Kidney (tissue), 14 donors: ENCODE measurements around the gene LMO3. TPM values are rescaled to one million over a fixed set of nuclear protein-coding genes. Genes with fewer than 3 reads are reported as not detected.

Experiments used
- DNase-seq, 5 donors: peaks; one replicate each; pipeline ENCODE4 v3.0.0-alpha.2; 2013 to 2020
- FAIRE-seq: peaks from 2 replicates; lab custom pipeline; 2012; peaks lifted over from hg19 to GRCh38; lab: Jason Lieb, UNC
- H3K27ac ChIP-seq, 2 donors: one replicate each; pipeline ENCODE4 v1.7.0; 2013; ENCODE audit warnings: low read depth in 2 of 2, low read length in 2 of 2, inconsistent platforms in 1 of 2
- H3K27me3 ChIP-seq: one replicate; pipeline ENCODE4 v1.7.1; 2013; ENCODE audit warnings: low read length, inconsistent platforms; ENCODE audit not compliant: control insufficient read depth, insufficient read depth
- H3K36me3 ChIP-seq, 3 donors: one replicate each; pipeline versions ENCODE4 v1.7.0 to v1.7.1; 2013; ENCODE audit warnings: low read length in 3 of 3, control low read depth in 1 of 3, inconsistent platforms in 1 of 3; ENCODE audit not compliant: insufficient read depth in 3 of 3, control insufficient read depth in 2 of 3
- H3K4me1 ChIP-seq, 3 donors: one replicate each; pipeline versions ENCODE4 v1.7.0 to v1.7.1; 2013; ENCODE audit warnings: low read length in 3 of 3, inconsistent platforms in 1 of 3, low read depth in 1 of 3; ENCODE audit not compliant: control insufficient read depth in 2 of 3, insufficient read depth in 2 of 3
- H3K4me3 ChIP-seq, 3 donors: one replicate each; pipeline versions ENCODE4 v1.7.0 to v1.8.1; 2013; ENCODE audit warnings: low read length in 3 of 3, control low read depth in 1 of 3, inconsistent platforms in 1 of 3
- H3K9ac ChIP-seq, 3 donors: one replicate each; pipeline versions ENCODE4 v1.7.0 to v1.7.1; 2013; ENCODE audit warnings: low read length in 3 of 3, control low read depth in 1 of 3, inconsistent platforms in 1 of 3
- H3K9me3 ChIP-seq, 3 donors: one replicate each; pipeline versions ENCODE4 v1.7.0 to v1.7.1; 2013; ENCODE audit warnings: low read length in 3 of 3, control low read depth in 1 of 3, inconsistent platforms in 1 of 3; ENCODE audit not compliant: control insufficient read depth in 2 of 3, insufficient read depth in 1 of 3
- CTCF ChIP-seq: IDR thresholded peaks from 3 replicates; pipeline ENCODE4 v1.5.1; 2012; ENCODE audit warnings: mild to moderate bottlenecking, moderate library complexity, borderline replicate concordance; ENCODE audit not compliant: insufficient read depth; ENCODE audit errors: extremely low read depth
- intact Hi-C: fragments of 100-400 bp; cut with DNase I; formaldehyde crosslinking; loops from one replicate; pipeline ENCODE4 v1.11.1; 2022
- polyA plus RNA-seq: library from polyadenylated mRNA; stranded (reverse); fragments of 350-450 nt; fragmentation: Illumina TruSeq; extraction: RNeasy Lipid Tissue Mini Kit (QIAGEN cat#74804); gene quantifications from one replicate; pipeline ENCODE4 v1.2.3, GENCODE V29; 2014; ENCODE audit warnings: low read depth, low replicate concordance; ENCODE audit not compliant: insufficient read depth
- total RNA-seq: library from RNA; stranded (reverse); fragmentation: NEBNext Ultra II Directional; extraction: Animal tissue kit (Norgen Biotek cat#: 25700); gene quantifications from one replicate; pipeline ENCODE4 v1.2.1, GENCODE V29; 2021
- donor health status: control.
- donor health status: control.
- donor health status: control.
- donor health status: control.
- donor health status: control.
- donor health status: DM: yes; HTN: yes; CAD: no.
- donor health status: Normal renal cell carcinoma (clear cell type).

LMO3 gene
- total and polyA plus RNA-seq, 2 donors from 2014 or later, result 3.7 to 4.6 TPM

GRCh38 chr12:16585781-16586180, 20.2 kb downstream of the LMO3 start:
- intact Hi-C loops, result no loop called here
- TF ChIP-seq CTCF, result no peak
- Histone ChIP-seq H3K4me1 (no peaks in the 10 kb centered on the region), H3K9ac (no peak overlapping the region), H3K4me3 (no peak overlapping the region), H3K27ac (no peak overlapping the region), H3K36me3 (no peaks in the 10 kb centered on the region), H3K27me3 (no peaks in the 10 kb centered on the region), H3K9me3 (no peaks in the 10 kb centered on the region)
- no peak for FAIRE-seq
- no peak for DNase-seq

GRCh38 chr12:16583969-16584745, 21.8 kb downstream of the LMO3 start:
- Histone ChIP-seq H3K27me3 (no peaks in the 10 kb centered on the region), H3K4me1 (no peaks in the 10 kb centered on the region), H3K9me3 (no peaks in the 10 kb centered on the region), H3K27ac (no peak overlapping the region), H3K4me3 (no peak overlapping the region), H3K36me3 (no peaks in the 10 kb centered on the region), H3K9ac (no peak overlapping the region)
- TF ChIP-seq CTCF, result no peak
- FAIRE-seq (no peak), DNase-seq (no peak)
- intact Hi-C loops, result no loop called here

GRCh38 chr12:16581416-16581815, 24.5 kb downstream of the LMO3 start:
- DNase-seq (no peak), FAIRE-seq (no peak)
- Histone ChIP-seq H3K9ac (no peak overlapping the region), H3K9me3 (no peaks in the 10 kb centered on the region), H3K27ac (no peak overlapping the region), H3K36me3 (no peaks in the 10 kb centered on the region), H3K27me3 (no peaks in the 10 kb centered on the region), H3K4me1 (no peaks in the 10 kb centered on the region), H3K4me3 (no peak overlapping the region)
- no peak for TF ChIP-seq CTCF
- intact Hi-C loops, result no loop called here
